SK-N-SH (cell line): Measurements from ENCODE around the gene ATP6V1F.

ENCODE experiments used
- CTCF ChIP-seq: fragments of 200-600 bp; sonication (generic); IDR thresholded peaks from 2 replicates; pipeline ENCODE4 v1.6.1; 2017; ENCODE audit warnings: antibody characterized with exemption, mild to moderate bottlenecking, moderate library complexity
- FOXJ3 ChIP-seq: sonication (generic); formaldehyde crosslinking; IDR thresholded peaks from 2 replicates; pipeline ENCODE4 v1.5.1; 2020; ENCODE audit warnings: mild to moderate bottlenecking, missing genetic modification reagents
- NFIC ChIP-seq: IDR thresholded peaks from 2 replicates; pipeline ENCODE4 v1.4.0; 2012; ENCODE audit warnings: borderline replicate concordance
- NRF1 ChIP-seq: IDR thresholded peaks from 2 replicates; pipeline ENCODE4 v1.6.1; 2012; ENCODE audit warnings: low read depth, mild to moderate bottlenecking, low read length
- RFX5 ChIP-seq: IDR thresholded peaks from 2 replicates; pipeline ENCODE4 v1.6.1; 2012; ENCODE audit warnings: mild to moderate bottlenecking, improper control_type of control experiment, low read length
- SMC3 ChIP-seq: IDR thresholded peaks from 2 replicates; pipeline ENCODE4 v1.6.1; 2012; ENCODE audit warnings: low read depth, low read length, improper control_type of control experiment

- TF ChIP-seq NFIC (no peak), RFX5 (no peak), CTCF (no peak), SMC3 (no peak), FOXJ3 (no peak), NRF1 (no peak)
These were observed 24.4 kb upstream of the ATP6V1F start for GRCh38 chr7:128838109-128838779.
